Suprapubic skin (tissue), 4 donors: ENCODE data around the gene GABRR3. TPM values are rescaled to one million over a fixed set of nuclear protein-coding genes. Genes with fewer than 3 reads are reported as not detected.

Source experiments
- DNase-seq, 2 donors: peaks; one replicate each; pipeline ENCODE4 v3.0.0-alpha.2; 2019; ENCODE audit warnings: low spot score in 2 of 2
- H3K27ac ChIP-seq: fragments of 200-600 bp; sonication (generic); one replicate; pipeline ENCODE4 v1.5.1; 2019
- H3K27me3 ChIP-seq: fragments of 200-600 bp; sonication (generic); one replicate; pipeline ENCODE4 v1.5.1; 2019
- H3K36me3 ChIP-seq: fragments of 200-600 bp; sonication (generic); one replicate; pipeline ENCODE4 v1.5.1; 2019
- H3K4me1 ChIP-seq: fragments of 200-600 bp; sonication (generic); one replicate; pipeline ENCODE4 v1.5.1; 2019
- H3K4me3 ChIP-seq: fragments of 200-600 bp; sonication (generic); one replicate; pipeline ENCODE4 v1.5.1; 2019; ENCODE audit warnings: mild to moderate bottlenecking
- H3K9me3 ChIP-seq: fragments of 200-600 bp; sonication (generic); one replicate; pipeline ENCODE4 v1.5.1; 2019
- EP300 ChIP-seq: sonication (generic); formaldehyde crosslinking; IDR thresholded peaks from one replicate; pipeline ENCODE4 v1.6.1; 2017; ENCODE audit warnings: antibody characterized with exemption
- POLR2A ChIP-seq, 2 donors: fragments of 450-650 bp; IDR thresholded peaks; one replicate each; pipeline ENCODE4 v1.6.1; 2017; ENCODE audit warnings: antibody characterized with exemption in 2 of 2, mild to moderate bottlenecking in 2 of 2, moderate library complexity in 2 of 2
- POLR2AphosphoS5 ChIP-seq, 3 donors: sonication (generic); formaldehyde crosslinking; IDR thresholded peaks; one replicate each; pipeline ENCODE4 v1.6.1; 2017; ENCODE audit warnings: antibody characterized with exemption in 3 of 3
- WGBS: methylation state at CpG from one replicate; pipeline ENCODE4 v1.1.5; 2018; 5-methylcytosine and 5-hydroxymethylcytosine counted together
- total RNA-seq, 4 donors: library from RNA; depleted of rRNA; stranded (reverse); fragments of >200 nt; gene quantifications; one replicate each; pipeline ENCODE4 v1.1.0, GENCODE V29; 2016
- TF ChIP-seq, protein P1 (sequence below), 2 donors: fragments of 200-600 bp in 1 of 2; fragments of 450-650 bp in 1 of 2; sonication (generic) in 1 of 2; IDR thresholded peaks; one replicate each; pipeline ENCODE4 v1.5.1; 2016 to 2019; ENCODE audit warnings: antibody characterized with exemption in 2 of 2, mild to moderate bottlenecking in 1 of 2, moderate library complexity in 1 of 2

Gene GABRR3
- not detected for total RNA-seq

DNA sequence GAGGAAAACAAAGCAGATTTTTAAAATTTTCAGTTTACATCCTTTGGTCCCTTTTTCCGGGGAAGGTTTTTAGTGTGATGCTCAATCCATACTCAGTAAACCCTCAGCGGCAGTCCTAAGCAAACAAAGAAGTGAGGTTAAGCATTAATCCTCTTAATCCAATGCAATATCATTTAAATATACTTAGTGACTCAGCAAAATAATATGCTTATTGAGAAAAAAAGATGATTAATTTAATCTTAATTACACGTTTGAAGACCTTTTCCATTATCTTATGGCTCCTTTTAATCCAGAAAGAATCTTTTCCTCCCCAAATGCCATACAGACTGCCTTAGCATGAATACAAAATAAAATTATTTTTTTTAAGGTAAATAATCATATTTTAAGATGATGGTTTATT is at the start of gene GABRR3:
GABRR3 (minus strand) TSS at position 108 of the 400 bp plus-strand sequence. CDS start 328 bp downstream, outside the sequence.
- Histone ChIP-seq H3K36me3 (no peaks in the 10 kb centered on the region), H3K27ac (no peak within 1 kb of the TSS), H3K9me3 (no peaks in the 10 kb centered on the region), H3K4me1 (no peaks in the 10 kb centered on the region), H3K4me3 (no peak within 1 kb of the TSS), H3K27me3 (peaks cover 11% of the 10 kb centered on the region)
- WGBS = 73% methylated on average over 3 of the region's 3 CpGs
- TF ChIP-seq EP300 (no peak), POLR2AphosphoS5 (IDR thresholded peaks at IDR 0.05) (no peak), POLR2A (IDR thresholded peaks at IDR 0.05) (no peak)
- TF ChIP-seq, protein P1, sequence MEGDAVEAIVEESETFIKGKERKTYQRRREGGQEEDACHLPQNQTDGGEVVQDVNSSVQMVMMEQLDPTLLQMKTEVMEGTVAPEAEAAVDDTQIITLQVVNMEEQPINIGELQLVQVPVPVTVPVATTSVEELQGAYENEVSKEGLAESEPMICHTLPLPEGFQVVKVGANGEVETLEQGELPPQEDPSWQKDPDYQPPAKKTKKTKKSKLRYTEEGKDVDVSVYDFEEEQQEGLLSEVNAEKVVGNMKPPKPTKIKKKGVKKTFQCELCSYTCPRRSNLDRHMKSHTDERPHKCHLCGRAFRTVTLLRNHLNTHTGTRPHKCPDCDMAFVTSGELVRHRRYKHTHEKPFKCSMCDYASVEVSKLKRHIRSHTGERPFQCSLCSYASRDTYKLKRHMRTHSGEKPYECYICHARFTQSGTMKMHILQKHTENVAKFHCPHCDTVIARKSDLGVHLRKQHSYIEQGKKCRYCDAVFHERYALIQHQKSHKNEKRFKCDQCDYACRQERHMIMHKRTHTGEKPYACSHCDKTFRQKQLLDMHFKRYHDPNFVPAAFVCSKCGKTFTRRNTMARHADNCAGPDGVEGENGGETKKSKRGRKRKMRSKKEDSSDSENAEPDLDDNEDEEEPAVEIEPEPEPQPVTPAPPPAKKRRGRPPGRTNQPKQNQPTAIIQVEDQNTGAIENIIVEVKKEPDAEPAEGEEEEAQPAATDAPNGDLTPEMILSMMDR (IDR thresholded peaks at IDR 0.05) = no peak
- DNase-seq = no peak

DNA sequence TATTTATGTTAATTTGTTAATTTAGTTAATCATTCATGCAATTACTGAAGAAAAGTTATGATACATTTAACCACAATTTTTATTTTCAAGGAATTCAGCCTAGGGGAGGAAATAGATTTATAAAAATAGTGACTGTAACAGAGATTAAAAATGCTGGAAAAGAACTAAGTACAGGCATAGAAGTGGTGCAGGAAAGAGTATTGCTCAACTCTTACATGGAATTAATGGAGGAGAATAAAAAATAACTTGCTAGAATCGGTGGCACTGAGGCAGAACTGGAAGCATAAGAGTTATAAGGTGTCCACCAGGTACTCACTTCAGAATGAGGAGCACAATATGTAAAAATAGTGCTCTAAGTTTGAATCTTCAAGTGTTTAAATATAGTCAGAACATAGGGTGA is 38.4 kb upstream of the GABRR3 start:
- 43% methylated on average over 1 of the region's 1 CpG for WGBS
- no peaks in the 10 kb centered on the region for H3K4me1 ChIP-seq
- H3K4me3 ChIP-seq = no peak overlapping the region
- TF ChIP-seq POLR2AphosphoS5 (IDR thresholded peaks at IDR 0.05) (no peak), POLR2A (IDR thresholded peaks at IDR 0.05) (no peak), EP300 (no peak)
- TF ChIP-seq, protein P1 (IDR thresholded peaks at IDR 0.05) = no peak
- no peak overlapping the region for H3K27ac ChIP-seq
- H3K27me3 ChIP-seq = no peaks in the 10 kb centered on the region
- H3K9me3 ChIP-seq = no peaks in the 10 kb centered on the region
- no peak for DNase-seq
- no peaks in the 10 kb centered on the region for H3K36me3 ChIP-seq

DNA sequence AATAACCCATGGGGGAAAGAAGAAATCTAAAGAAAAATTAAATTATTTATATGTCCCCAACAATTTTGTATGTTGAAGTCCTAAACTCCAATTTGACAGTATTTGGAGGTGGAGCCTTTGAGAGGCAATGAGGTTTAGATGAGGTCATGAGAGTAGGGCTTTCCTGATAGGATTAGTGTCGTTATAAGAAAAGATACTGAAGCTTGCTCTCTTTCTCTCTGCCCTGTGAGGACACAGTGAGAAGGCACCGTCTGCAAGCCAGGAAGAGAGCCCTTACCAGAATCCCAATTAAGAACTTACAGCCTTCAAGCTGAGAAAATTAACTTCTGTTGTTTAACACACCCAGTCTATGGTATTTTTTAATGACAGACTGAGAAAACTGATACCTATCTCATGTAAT is 35.7 kb upstream of the GABRR3 start:
- no peak for TF ChIP-seq POLR2AphosphoS5 (IDR thresholded peaks at IDR 0.05)
- H3K36me3 ChIP-seq = no peaks in the 10 kb centered on the region
- 26% methylated on average over 2 of the region's 2 CpGs for WGBS
- H3K4me3 ChIP-seq = no peak overlapping the region
- no peak for DNase-seq
- H3K4me1 ChIP-seq = no peaks in the 10 kb centered on the region
- no peaks in the 10 kb centered on the region for H3K9me3 ChIP-seq
- no peak overlapping the region for H3K27ac ChIP-seq
- H3K27me3 ChIP-seq = no peaks in the 10 kb centered on the region

DNA sequence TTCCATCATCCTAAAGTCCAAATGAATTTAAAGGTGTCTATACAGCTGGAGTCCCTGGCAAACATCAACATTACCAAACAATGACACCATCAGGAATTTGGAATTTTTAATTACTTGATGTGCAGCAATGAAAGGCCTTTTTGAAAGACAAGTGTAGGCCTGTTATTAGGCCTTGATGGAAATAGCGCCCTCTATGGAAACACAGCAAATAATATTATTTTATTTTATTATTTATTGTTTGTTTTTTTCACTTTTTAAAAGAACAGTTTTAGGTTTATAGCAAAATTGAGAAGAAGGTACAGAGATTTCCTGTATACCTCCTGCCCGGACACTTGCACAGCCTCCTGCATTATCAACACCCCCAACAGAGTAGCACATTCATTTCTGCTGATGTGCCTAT is 33.7 kb upstream of the GABRR3 start:
- Histone ChIP-seq H3K27me3 (no peaks in the 10 kb centered on the region), H3K27ac (no peak overlapping the region), H3K9me3 (no peaks in the 10 kb centered on the region), H3K36me3 (no peaks in the 10 kb centered on the region), H3K4me1 (no peaks in the 10 kb centered on the region), H3K4me3 (no peak overlapping the region)
- no peak for DNase-seq
- WGBS = 60% methylated on average over 2 of the region's 2 CpGs
- TF ChIP-seq EP300 (no peak), POLR2AphosphoS5 (IDR thresholded peaks at IDR 0.05) (no peak), POLR2A (IDR thresholded peaks at IDR 0.05) (no peak)
- TF ChIP-seq, protein P1 (IDR thresholded peaks at IDR 0.05) = no peak

DNA sequence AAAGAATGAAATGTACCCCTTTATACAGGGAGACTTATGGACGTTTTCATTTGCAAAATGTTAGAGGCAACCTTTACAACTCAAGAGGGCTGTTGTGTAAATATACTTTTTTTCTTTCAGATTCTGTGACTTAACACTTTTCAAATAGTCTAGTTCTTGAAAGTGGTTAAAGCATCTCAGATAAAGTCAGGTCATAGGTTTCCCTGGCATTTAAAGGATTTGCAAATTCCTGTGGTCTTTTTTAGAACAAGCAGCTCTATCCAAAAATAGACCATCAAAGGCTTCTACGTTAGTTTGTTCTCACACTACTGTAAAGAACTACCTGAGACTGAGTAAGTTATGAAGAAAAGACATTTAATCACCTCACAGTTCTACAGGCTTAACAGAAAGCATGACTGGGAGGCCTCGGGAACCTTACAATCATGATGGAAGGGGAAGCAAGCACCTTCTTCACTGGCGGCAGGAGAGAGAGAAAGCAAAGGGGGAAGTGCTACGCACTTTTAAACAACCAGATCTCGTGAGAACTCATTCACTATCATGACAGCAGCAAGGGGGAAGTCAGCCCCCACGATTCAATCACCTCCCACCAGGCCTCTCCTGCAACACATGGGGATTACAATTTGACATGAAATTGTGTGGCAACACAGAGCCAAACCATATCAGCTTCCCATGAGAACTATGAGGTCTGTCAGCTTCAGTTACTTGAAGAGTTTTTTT is 23.3 kb upstream of the GABRR3 start:
- Histone ChIP-seq H3K27ac (no peak overlapping the region), H3K27me3 (no peaks in the 10 kb centered on the region), H3K9me3 (no peaks in the 10 kb centered on the region), H3K36me3 (no peaks in the 10 kb centered on the region), H3K4me3 (no peak overlapping the region), H3K4me1 (no peaks in the 10 kb centered on the region)
- TF ChIP-seq POLR2A (IDR thresholded peaks at IDR 0.05) (no peak), EP300 (no peak), POLR2AphosphoS5 (IDR thresholded peaks at IDR 0.05) (no peak)
- TF ChIP-seq, protein P1 (IDR thresholded peaks at IDR 0.05) = no peak
- 29% methylated on average over 7 of the region's 7 CpGs for WGBS
- no peak for DNase-seq

DNA sequence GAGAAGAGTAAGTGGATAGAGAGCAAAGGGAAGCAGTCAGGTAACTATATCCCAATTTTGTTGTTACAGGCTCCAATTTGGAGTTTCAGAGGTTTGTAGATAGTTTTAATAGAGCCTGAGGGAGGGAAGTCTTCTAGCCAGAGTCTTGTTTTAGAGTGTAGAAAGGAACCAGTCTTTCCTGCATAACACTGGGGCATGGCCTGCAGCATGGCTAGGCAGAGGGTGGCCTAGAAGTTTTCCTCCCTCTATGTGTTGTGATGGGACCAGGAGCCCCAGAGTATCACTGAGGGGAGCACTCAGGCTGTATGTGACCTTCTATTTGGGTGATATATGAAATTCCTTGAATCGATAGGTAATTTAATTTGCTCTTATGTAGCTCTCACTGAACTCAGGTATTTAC is 22.5 kb upstream of the GABRR3 start:
- DNase-seq = no peak
- WGBS = 70% methylated on average over 1 of the region's 1 CpG
- Histone ChIP-seq H3K9me3 (no peaks in the 10 kb centered on the region), H3K4me1 (no peaks in the 10 kb centered on the region), H3K36me3 (no peaks in the 10 kb centered on the region), H3K27me3 (no peaks in the 10 kb centered on the region), H3K27ac (no peak overlapping the region), H3K4me3 (no peak overlapping the region)
- TF ChIP-seq EP300 (no peak), POLR2A (IDR thresholded peaks at IDR 0.05) (no peak), POLR2AphosphoS5 (IDR thresholded peaks at IDR 0.05) (no peak)
- TF ChIP-seq, protein P1 (IDR thresholded peaks at IDR 0.05) = no peak
